Prostate gland (tissue), 2 donors: ENCODE measurements around the gene STXBP6. TPM values are rescaled to one million over a fixed set of nuclear protein-coding genes. Genes with fewer than 3 reads are reported as not detected.
A peak's percentile ranks its signal among the peaks of the same experiment; 100 is the strongest.

Experiments used
- DNase-seq: peaks from one replicate; pipeline ENCODE4 v3.0.0-alpha.2; 2019; ENCODE audit warnings: low spot score
- H3K27ac ChIP-seq, 2 donors: fragments of 200-600 bp; sonication (generic); 2 replicates each; pipeline ENCODE4 v1.5.1; 2017 to 2019
- H3K27me3 ChIP-seq: fragments of 200-600 bp; sonication (generic); replicated peaks from 2 replicates; pipeline ENCODE4 v1.5.1; 2019; ENCODE audit not compliant: insufficient read depth
- H3K36me3 ChIP-seq, 2 donors: fragments of 200-600 bp; sonication (generic); 1 replicate in 1 of 2; 2 replicates in 1 of 2; pipeline versions ENCODE4 v1.5.1 to v1.8.1; 2017 to 2019
- H3K4me1 ChIP-seq: fragments of 200-600 bp; sonication (generic); replicated peaks from 2 replicates; pipeline ENCODE4 v1.5.1; 2019
- H3K4me3 ChIP-seq, 2 donors: fragments of 200-600 bp; sonication (generic); 2 replicates each; pipeline ENCODE4 v1.5.1; 2017 to 2019
- H3K9me3 ChIP-seq: fragments of 200-600 bp; sonication (generic); 2 replicates; pipeline ENCODE4 v1.5.1; 2017
- POLR2A ChIP-seq: fragments of 450-650 bp; IDR thresholded peaks from one replicate; pipeline ENCODE4 v1.6.1; 2016; ENCODE audit warnings: antibody characterized with exemption, mild to moderate bottlenecking
- POLR2AphosphoS5 ChIP-seq: sonication (generic); formaldehyde crosslinking; IDR thresholded peaks from one replicate; pipeline ENCODE4 v1.6.1; 2017; ENCODE audit warnings: antibody characterized with exemption
- WGBS: methylation state at CpG from one replicate; pipeline ENCODE4 v1.1.5; 2018; 5-methylcytosine and 5-hydroxymethylcytosine counted together
- intact Hi-C: fragments of 100-400 bp; cut with DNase I; formaldehyde crosslinking; loops from one replicate; pipeline ENCODE4 v1.14.2; 2022
- total RNA-seq, 2 donors: library from RNA; depleted of rRNA; stranded (reverse); fragments of >200 nt; gene quantifications; one replicate each; pipeline ENCODE4 v1.1.0, GENCODE V29; 2016
- TF ChIP-seq, protein P1 (sequence below), 4 experiments: fragments of 200-600 bp in 2 of 4; fragments of 450-650 bp in 2 of 4; sonication (generic) in 2 of 4; IDR thresholded peaks; 1 replicate in 3 of 4; 2 replicates in 1 of 4; pipeline ENCODE4 v1.5.1; 2016 to 2019; ENCODE audit warnings: antibody characterized with exemption in 4 of 4, mild to moderate bottlenecking in 2 of 4, moderate library complexity in 2 of 4

STXBP6 gene
- total RNA-seq, 2 donors from 2014 or later = 12.4 to 32.3 TPM

GRCh38 chr14:24809135-24809534, 240.8 kb downstream of the STXBP6 start:
- 79% methylated on average over 2 of the region's 2 CpGs for WGBS
- Histone ChIP-seq H3K27me3 (no peaks in the 10 kb centered on the region), H3K36me3 (no peaks in the 10 kb centered on the region), H3K9me3 (no peaks in the 10 kb centered on the region), H3K4me3 (no peak overlapping the region), H3K27ac (no peak overlapping the region), H3K4me1 (peaks cover 21% of the 10 kb centered on the region)
- intact Hi-C loops = loop anchor here (5.0 to 10.0 kb wide), 2 partner anchors 74 to 323 kb away; no protein-coding TSS in a partner anchor
- TF ChIP-seq, protein P1, sequence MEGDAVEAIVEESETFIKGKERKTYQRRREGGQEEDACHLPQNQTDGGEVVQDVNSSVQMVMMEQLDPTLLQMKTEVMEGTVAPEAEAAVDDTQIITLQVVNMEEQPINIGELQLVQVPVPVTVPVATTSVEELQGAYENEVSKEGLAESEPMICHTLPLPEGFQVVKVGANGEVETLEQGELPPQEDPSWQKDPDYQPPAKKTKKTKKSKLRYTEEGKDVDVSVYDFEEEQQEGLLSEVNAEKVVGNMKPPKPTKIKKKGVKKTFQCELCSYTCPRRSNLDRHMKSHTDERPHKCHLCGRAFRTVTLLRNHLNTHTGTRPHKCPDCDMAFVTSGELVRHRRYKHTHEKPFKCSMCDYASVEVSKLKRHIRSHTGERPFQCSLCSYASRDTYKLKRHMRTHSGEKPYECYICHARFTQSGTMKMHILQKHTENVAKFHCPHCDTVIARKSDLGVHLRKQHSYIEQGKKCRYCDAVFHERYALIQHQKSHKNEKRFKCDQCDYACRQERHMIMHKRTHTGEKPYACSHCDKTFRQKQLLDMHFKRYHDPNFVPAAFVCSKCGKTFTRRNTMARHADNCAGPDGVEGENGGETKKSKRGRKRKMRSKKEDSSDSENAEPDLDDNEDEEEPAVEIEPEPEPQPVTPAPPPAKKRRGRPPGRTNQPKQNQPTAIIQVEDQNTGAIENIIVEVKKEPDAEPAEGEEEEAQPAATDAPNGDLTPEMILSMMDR (IDR thresholded peaks at IDR 0.05) = no peak
- TF ChIP-seq POLR2AphosphoS5 (no peak), POLR2A (no peak)
- no peak for DNase-seq

DNA sequence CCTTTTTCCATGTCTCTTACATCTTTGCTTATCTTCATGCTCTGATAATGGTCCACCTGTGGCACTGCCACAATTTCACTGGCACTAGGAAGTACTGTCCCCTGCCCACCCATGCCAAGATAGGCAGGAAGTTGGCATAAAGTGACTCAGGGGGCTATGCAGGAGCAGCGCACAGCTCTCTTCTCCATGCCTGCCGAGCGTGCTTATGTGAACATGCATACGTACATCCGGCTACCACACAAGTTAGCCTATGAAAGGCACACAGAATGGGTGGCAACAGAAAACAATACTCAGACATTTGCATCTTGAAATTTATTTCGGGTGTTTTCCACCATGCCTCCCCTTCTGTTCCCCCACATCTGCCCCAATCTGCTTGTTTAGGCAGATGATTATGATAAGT, 241.5 kb downstream of the STXBP6 start:
- Histone ChIP-seq H3K27me3 (no peaks in the 10 kb centered on the region), H3K4me1 (peaks cover 15% of the 10 kb centered on the region), H3K9me3 (no peaks in the 10 kb centered on the region), H3K4me3 (no peak overlapping the region), H3K36me3 (no peaks in the 10 kb centered on the region), H3K27ac (no peak overlapping the region)
- DNase-seq = no peak
- WGBS = 92% methylated on average over 6 of the region's 6 CpGs
- intact Hi-C loops = loop anchor here (5.0 to 10.0 kb wide), 2 partner anchors 74 to 324 kb away; no protein-coding TSS in a partner anchor
- TF ChIP-seq, protein P1 (IDR thresholded peaks at IDR 0.05) = no peak
- TF ChIP-seq POLR2AphosphoS5 (no peak), POLR2A (no peak)

GRCh38 chr14:24806061-24806678, 243.8 kb downstream of the STXBP6 start:
- no peak overlapping the region for H3K4me3 ChIP-seq
- H3K36me3 ChIP-seq = no peaks in the 10 kb centered on the region

GRCh38 chr14:24804552-24805212, 245.3 kb downstream of the STXBP6 start:
- Histone ChIP-seq H3K27ac (no peak overlapping the region), H3K36me3 (no peaks in the 10 kb centered on the region), H3K4me3 (no peak overlapping the region), H3K9me3 (no peaks in the 10 kb centered on the region), H3K4me1 (peaks cover 2% of the 10 kb centered on the region), H3K27me3 (no peaks in the 10 kb centered on the region)
- TF ChIP-seq, protein P1 (IDR thresholded peaks at IDR 0.05) = no peak
- TF ChIP-seq POLR2AphosphoS5 (no peak), POLR2A (no peak)
- no peak for DNase-seq
- WGBS = 22% methylated on average over 3 of the region's 3 CpGs
- intact Hi-C loops = loop anchor here (5.0 to 10.0 kb wide), 2 partner anchors 70 to 328 kb away; no protein-coding TSS in a partner anchor

More at GRCh38 chr14:24806061-24806678, 243.8 kb downstream of the STXBP6 start:
- Histone ChIP-seq H3K4me1 (peaks cover 2% of the 10 kb centered on the region), H3K27me3 (no peaks in the 10 kb centered on the region), H3K9me3 (no peaks in the 10 kb centered on the region), H3K27ac (peak overlapping the region; percentile 29 to 30)
- peak; percentile 54 for TF ChIP-seq POLR2AphosphoS5
- TF ChIP-seq, protein P1 (IDR thresholded peaks at IDR 0.05) = peak; percentile 72 to 88 (median 82)
- no peak for TF ChIP-seq POLR2A
- intact Hi-C loops = loop anchor here (5.0 to 10.0 kb wide), 2 partner anchors 71 to 326 kb away; no protein-coding TSS in a partner anchor
- DNase-seq = peak; percentile 86
- 25% methylated on average over 9 of the region's 9 CpGs for WGBS
